HL-60/S4 treated with retinoic acid at 250 ng/mL for 4 days and 3 days (cell line): ENCODE data around the gene GATA5.

Experiments used
- in situ Hi-C: fragments of 300-500 bp; cut with MboI; formaldehyde crosslinking; loops from 2 replicates; pipeline ENCODE4 v1.7.0; 2022; ENCODE audit warnings: low sequenced_read_pairs

The GATA5 gene

GRCh38 chr20:62475772-62476055 is at the start of gene GATA5:
Gene GATA5 (minus strand): TSS chr20:62475995. CDS start chr20:62475521, 474 bp downstream.
- in situ Hi-C loops = loop anchor here (25.0 kb wide), 1 partner anchor 312 kb away; the partner anchor contains the start of gene MRGBP

GRCh38 chr20:62525014-62525413 is 49.2 kb upstream of the GATA5 start:
- in situ Hi-C loops = no loop called here

GRCh38 chr20:62524505-62524911 is 48.7 kb upstream of the GATA5 start:
- in situ Hi-C loops = loop anchor here (25.0 kb wide), 1 partner anchor 88 kb away; no protein-coding TSS in a partner anchor

- in situ Hi-C loops = loop anchor here (25.0 kb wide), 1 partner anchor 89 kb away; no protein-coding TSS in a partner anchor
Measured at GRCh38 chr20:62523473-62524203, 47.8 kb upstream of the GATA5 start.

GRCh38 chr20:62522748-62523396 is 47.1 kb upstream of the GATA5 start:
- in situ Hi-C loops = loop anchor here (25.0 kb wide), 1 partner anchor 89 kb away; no protein-coding TSS in a partner anchor

GRCh38 chr20:62519826-62520225 is 44.0 kb upstream of the GATA5 start:
- in situ Hi-C loops = loop anchor here (25.0 kb wide), 1 partner anchor 92 kb away; no protein-coding TSS in a partner anchor

GRCh38 chr20:62518911-62519310 is 43.1 kb upstream of the GATA5 start:
- in situ Hi-C loops = loop anchor here (25.0 kb wide), 1 partner anchor 93 kb away; no protein-coding TSS in a partner anchor

- in situ Hi-C loops = loop anchor here (25.0 kb wide), 1 partner anchor 94 kb away; no protein-coding TSS in a partner anchor
Measured at GRCh38 chr20:62517901-62518610, 42.3 kb upstream of the GATA5 start.

- in situ Hi-C loops = loop anchor here (25.0 kb wide), 1 partner anchor 95 kb away; no protein-coding TSS in a partner anchor
Measured at GRCh38 chr20:62517168-62517567, 41.4 kb upstream of the GATA5 start.

- in situ Hi-C loops = loop anchor here (25.0 kb wide), 1 partner anchor 96 kb away; no protein-coding TSS in a partner anchor
Measured at GRCh38 chr20:62516338-62516737, 40.5 kb upstream of the GATA5 start.

GRCh38 chr20:62515826-62516225 is 40.0 kb upstream of the GATA5 start:
- in situ Hi-C loops = loop anchor here (25.0 kb wide), 1 partner anchor 96 kb away; no protein-coding TSS in a partner anchor

- in situ Hi-C loops = loop anchor here (25.0 kb wide), 1 partner anchor 97 kb away; no protein-coding TSS in a partner anchor
Measured at GRCh38 chr20:62515280-62515679, 39.5 kb upstream of the GATA5 start.

GRCh38 chr20:62513991-62514390 is 38.2 kb upstream of the GATA5 start:
- in situ Hi-C loops = loop anchor here (25.0 kb wide), 1 partner anchor 98 kb away; no protein-coding TSS in a partner anchor

GRCh38 chr20:62511915-62512610 is 36.3 kb upstream of the GATA5 start:
- in situ Hi-C loops = loop anchor here (25.0 kb wide), 1 partner anchor 100 kb away; no protein-coding TSS in a partner anchor

GRCh38 chr20:62511300-62511914 is 35.6 kb upstream of the GATA5 start:
- in situ Hi-C loops = loop anchor here (25.0 kb wide), 1 partner anchor 101 kb away; no protein-coding TSS in a partner anchor

GRCh38 chr20:62508641-62509051 is 32.9 kb upstream of the GATA5 start:
- in situ Hi-C loops = loop anchor here (25.0 kb wide), 1 partner anchor 104 kb away; no protein-coding TSS in a partner anchor

- in situ Hi-C loops = loop anchor here (25.0 kb wide), 1 partner anchor 104 kb away; no protein-coding TSS in a partner anchor
Measured at GRCh38 chr20:62507991-62508640, 32.3 kb upstream of the GATA5 start.

- in situ Hi-C loops = loop anchor here (25.0 kb wide), 1 partner anchor 105 kb away; no protein-coding TSS in a partner anchor
Measured at GRCh38 chr20:62507323-62507722, 31.5 kb upstream of the GATA5 start.

GRCh38 chr20:62506791-62507190 is 31.0 kb upstream of the GATA5 start:
- in situ Hi-C loops = loop anchor here (25.0 kb wide), 1 partner anchor 106 kb away; no protein-coding TSS in a partner anchor
